Measurements from ENCODE around the gene IQCN.

The IQCN gene

DNA sequence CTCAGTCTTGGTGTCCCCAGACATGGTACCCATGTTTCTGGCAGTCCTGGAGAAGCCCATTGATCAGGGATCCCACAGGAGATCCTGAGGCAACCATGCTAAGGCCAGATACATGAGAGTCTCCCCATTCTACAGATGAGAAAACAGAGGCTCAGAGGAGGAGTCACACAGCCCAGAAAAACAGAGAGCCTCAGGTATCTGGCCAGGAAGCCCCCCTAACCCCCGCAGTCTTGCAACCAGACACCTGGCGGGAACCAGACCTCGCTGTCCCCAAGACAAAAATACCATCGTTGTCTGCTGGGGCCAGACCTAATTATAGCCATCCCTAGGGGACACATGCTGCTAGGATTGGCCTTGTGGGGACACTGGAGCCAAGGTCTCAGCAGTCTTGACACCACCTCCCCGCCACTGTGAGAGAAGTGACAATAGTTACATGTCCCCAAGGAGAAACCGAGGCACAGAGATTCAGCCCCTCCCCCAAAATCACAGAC is 46.4 kb downstream of the IQCN start:
- TF ChIP-seq CTCF (IDR thresholded peaks at IDR 0.05; ENCODE audit: low read depth, low read length, missing control alignments): no peak
- no peak for DNase-seq (ENCODE audit: extremely low read depth, low read depth)

GRCh38 chr19:18226956-18227780 is 47.1 kb downstream of the IQCN start:
- no peak overlapping the region for H3K4me3 ChIP-seq (replicated peaks; ENCODE audit: low read depth, low read length)
- no peak for DNase-seq (ENCODE audit: extremely low read depth, low read depth)
- no peak for TF ChIP-seq CTCF (IDR thresholded peaks at IDR 0.05; ENCODE audit: low read depth, low read length, missing control alignments)

More for the DNA sequence above, 46.4 kb downstream of the IQCN start:
- no peak overlapping the region for H3K4me3 ChIP-seq (replicated peaks; ENCODE audit: low read depth, low read length)

- H3K4me3 ChIP-seq (replicated peaks; ENCODE audit: low read depth, low read length): no peak within 1 kb of the TSS
- TF ChIP-seq CTCF (IDR thresholded peaks at IDR 0.05; ENCODE audit: low read depth, low read length, missing control alignments): no peak
- no peak for DNase-seq (ENCODE audit: extremely low read depth, low read depth)
Measured at GRCh38 chr19:18225702-18226468, 48.4 kb downstream of the IQCN start, which contains the start of gene PDE4C. TSS of gene PDE4C (minus strand) at chr19:18226438. CDS start at chr19:18226415, 23 bp downstream.

DNA sequence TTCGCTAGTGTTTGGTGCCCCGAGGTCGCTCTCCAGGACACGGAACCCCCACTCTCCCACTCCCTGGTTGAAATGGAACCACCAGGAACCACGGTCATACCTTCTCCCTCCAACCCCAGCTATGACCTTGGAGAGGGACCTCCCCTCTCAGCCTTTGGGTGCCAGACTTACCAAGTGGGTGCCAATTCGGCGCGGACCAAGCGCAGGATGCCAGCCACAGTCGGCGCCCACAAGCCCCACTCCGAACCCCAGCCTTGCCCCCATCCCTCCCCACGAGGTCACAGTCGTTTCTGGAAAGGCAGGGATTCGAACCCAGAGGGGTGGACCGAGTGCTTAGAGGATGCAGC is 48.9 kb downstream of the IQCN start:
- H3K4me3 ChIP-seq (replicated peaks; ENCODE audit: low read depth, low read length): no peak overlapping the region
- no peak for DNase-seq (ENCODE audit: extremely low read depth, low read depth)
- no peak for TF ChIP-seq CTCF (IDR thresholded peaks at IDR 0.05; ENCODE audit: low read depth, low read length, missing control alignments)

GRCh38 chr19:18224525-18225354 is 49.5 kb downstream of the IQCN start:
- TF ChIP-seq CTCF (IDR thresholded peaks at IDR 0.05; ENCODE audit: low read depth, low read length, missing control alignments): no peak
- peak; percentile 97 for DNase-seq (ENCODE audit: extremely low read depth, low read depth)
- peak overlapping the region; percentile 27 for H3K4me3 ChIP-seq (replicated peaks; ENCODE audit: low read depth, low read length)

DNA sequence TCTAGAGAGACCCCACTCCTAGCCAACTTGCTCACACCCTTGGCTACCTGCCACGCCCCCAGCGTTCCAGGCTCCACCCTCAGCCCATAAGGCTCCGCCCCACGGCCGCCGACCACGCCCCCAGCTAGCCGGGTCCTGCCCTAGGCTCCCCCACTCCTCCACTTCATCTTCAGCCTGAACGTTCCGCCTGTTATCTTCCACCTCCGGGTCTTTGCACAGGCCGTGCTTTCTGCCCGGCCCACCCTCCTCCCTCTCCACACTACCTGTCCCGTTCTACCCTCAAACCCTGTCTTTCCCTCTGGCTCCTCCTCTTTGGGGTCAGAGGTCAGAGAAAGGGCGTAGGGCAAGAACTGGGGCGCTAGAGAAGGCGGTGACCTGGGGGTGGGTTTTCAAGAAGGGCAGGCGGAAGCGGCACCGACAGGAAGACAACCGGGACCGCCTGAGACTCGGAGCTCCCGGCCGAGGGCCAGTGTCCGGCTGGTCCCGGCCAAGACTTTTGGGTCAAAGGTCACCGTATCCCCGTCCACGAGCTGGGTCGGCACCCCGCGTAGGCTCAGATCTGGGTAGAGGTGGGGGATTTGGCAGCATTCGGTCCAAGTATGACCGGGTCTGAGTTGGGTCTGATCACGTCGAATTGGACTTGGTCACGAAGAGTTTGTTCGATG is 50.3 kb downstream of the IQCN start:
- no peak for TF ChIP-seq CTCF (IDR thresholded peaks at IDR 0.05; ENCODE audit: low read depth, low read length, missing control alignments)
- DNase-seq (ENCODE audit: extremely low read depth, low read depth): no peak
- H3K4me3 ChIP-seq (replicated peaks; ENCODE audit: low read depth, low read length): peak overlapping the region; percentile 26; the same call in 1 of the 2 replicates
